ENCODE data around the gene P4HA3. TPM values are rescaled to one million over a fixed set of nuclear protein-coding genes. Genes with fewer than 3 reads are reported as not detected.

Gene P4HA3
- total RNA-seq, 2 donors from 2014 or later, result 4.4 to 5.7 TPM

DNA sequence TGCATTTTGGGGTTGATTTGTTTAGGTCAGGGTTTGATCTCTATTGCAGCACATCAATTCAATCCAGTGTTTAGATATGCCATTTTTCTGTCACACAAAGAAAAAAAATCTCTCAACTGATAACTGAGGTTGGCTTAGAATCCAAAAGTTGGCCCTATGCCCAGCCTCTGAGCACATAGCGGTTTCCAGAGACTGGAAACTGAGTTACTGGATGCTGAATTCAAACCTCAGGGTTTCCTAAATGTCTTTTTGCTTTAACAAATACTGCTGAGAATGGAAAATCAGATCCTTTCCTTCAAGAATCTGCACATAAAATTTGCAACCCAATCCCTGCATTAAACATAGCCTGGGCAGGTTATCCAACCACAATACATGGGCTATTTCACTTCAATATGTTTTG is 4.0 kb downstream of the P4HA3 start:
- Histone ChIP-seq H3K27me3 (replicated peaks; ENCODE audit: insufficient read depth) (no peaks in the 10 kb centered on the region), H3K4me3 (no peak overlapping the region), H3K4me1 (ENCODE audit: control insufficient read depth in 1 of 2, low read depth in 2 of 2) (peaks cover 0 to 12% of the 10 kb centered on the region in 2 donors), H3K27ac (no peak overlapping the region), H3K36me3 (no peaks in the 10 kb centered on the region), H3K9me3 (no peaks in the 10 kb centered on the region)
- ATAC-seq (ENCODE audit: insufficient number of reproducible peaks, low FRiP score, low read depth) (no peak), DNase-seq (ENCODE audit: low spot score) (no peak)
- TF ChIP-seq, protein P1, sequence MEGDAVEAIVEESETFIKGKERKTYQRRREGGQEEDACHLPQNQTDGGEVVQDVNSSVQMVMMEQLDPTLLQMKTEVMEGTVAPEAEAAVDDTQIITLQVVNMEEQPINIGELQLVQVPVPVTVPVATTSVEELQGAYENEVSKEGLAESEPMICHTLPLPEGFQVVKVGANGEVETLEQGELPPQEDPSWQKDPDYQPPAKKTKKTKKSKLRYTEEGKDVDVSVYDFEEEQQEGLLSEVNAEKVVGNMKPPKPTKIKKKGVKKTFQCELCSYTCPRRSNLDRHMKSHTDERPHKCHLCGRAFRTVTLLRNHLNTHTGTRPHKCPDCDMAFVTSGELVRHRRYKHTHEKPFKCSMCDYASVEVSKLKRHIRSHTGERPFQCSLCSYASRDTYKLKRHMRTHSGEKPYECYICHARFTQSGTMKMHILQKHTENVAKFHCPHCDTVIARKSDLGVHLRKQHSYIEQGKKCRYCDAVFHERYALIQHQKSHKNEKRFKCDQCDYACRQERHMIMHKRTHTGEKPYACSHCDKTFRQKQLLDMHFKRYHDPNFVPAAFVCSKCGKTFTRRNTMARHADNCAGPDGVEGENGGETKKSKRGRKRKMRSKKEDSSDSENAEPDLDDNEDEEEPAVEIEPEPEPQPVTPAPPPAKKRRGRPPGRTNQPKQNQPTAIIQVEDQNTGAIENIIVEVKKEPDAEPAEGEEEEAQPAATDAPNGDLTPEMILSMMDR (IDR thresholded peaks at IDR 0.05), result no peak

DNA sequence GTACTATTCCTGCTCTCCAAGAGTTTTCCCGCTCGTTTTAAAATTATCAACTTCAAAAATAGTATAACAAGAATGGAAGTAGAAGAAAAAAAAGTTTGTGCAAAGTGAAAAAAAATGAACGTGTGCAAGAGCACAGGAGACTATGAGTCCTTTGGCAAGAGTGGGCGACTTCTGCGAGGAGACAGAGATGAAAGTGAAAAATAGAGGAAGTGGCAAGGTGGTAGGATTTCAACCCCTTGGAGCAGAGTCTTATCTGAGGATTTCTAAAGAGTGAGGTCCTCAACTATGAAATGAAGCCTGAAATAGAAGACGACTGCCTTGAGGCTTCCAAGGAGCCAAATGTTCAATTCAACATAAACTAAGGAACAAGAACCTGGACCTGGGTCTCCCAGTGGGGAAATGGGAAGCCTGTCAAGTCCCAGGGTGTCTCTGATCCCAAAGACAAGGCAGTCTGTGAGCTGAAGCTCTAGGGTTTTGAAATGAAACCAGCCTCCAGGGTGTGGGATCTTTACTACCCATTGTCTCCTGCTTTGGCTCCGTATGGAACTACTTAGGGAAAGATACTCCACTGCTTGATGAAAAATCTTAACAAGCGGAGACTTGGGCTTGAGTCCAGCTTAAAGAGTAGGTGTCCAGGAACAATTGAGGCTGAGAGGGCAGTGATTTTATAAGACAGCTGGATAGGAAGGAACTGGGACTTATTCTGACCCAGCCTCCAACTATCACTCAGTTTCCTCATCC is 4.8 kb downstream of the P4HA3 start:
- Histone ChIP-seq H3K4me3 (no peak overlapping the region), H3K4me1 (ENCODE audit: control insufficient read depth in 1 of 2, low read depth in 2 of 2) (peaks cover 0 to 12% of the 10 kb centered on the region in 2 donors), H3K27ac (no peak overlapping the region), H3K36me3 (no peaks in the 10 kb centered on the region), H3K27me3 (replicated peaks; ENCODE audit: insufficient read depth) (no peaks in the 10 kb centered on the region), H3K9me3 (no peaks in the 10 kb centered on the region)
- no peak for ATAC-seq (ENCODE audit: insufficient number of reproducible peaks, low FRiP score, low read depth)
- no peak for DNase-seq (ENCODE audit: low spot score)
- TF ChIP-seq, protein P1 (IDR thresholded peaks at IDR 0.05), result no peak

DNA sequence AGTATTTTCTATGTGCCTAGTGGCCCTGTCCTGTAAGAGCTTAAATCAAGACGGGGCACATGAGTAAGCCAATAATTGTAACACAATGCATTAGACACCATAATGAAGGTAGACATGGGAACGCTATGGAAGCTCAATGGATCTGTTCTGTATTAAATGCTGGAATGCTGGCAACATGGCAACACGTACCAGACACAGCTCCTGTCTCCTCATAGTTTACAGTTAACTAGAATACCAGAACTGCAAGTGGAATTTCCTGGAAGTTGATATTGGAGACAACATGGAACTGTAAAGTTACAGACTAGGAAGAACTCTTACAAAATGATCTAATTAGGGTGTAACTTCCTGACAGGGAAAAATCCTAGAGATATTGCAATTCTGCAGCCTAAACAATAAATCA is 12.4 kb downstream of the P4HA3 start:
- Histone ChIP-seq H3K27ac (no peak overlapping the region), H3K9me3 (no peaks in the 10 kb centered on the region), H3K36me3 (no peaks in the 10 kb centered on the region), H3K4me3 (no peak overlapping the region), H3K4me1 (ENCODE audit: control insufficient read depth in 1 of 2, low read depth in 2 of 2) (no peaks in the 10 kb centered on the region), H3K27me3 (replicated peaks; ENCODE audit: insufficient read depth) (no peaks in the 10 kb centered on the region)
- ATAC-seq (ENCODE audit: insufficient number of reproducible peaks, low FRiP score, low read depth) (no peak), DNase-seq (ENCODE audit: low spot score) (no peak)
- TF ChIP-seq, protein P1 (IDR thresholded peaks at IDR 0.05), result no peak

DNA sequence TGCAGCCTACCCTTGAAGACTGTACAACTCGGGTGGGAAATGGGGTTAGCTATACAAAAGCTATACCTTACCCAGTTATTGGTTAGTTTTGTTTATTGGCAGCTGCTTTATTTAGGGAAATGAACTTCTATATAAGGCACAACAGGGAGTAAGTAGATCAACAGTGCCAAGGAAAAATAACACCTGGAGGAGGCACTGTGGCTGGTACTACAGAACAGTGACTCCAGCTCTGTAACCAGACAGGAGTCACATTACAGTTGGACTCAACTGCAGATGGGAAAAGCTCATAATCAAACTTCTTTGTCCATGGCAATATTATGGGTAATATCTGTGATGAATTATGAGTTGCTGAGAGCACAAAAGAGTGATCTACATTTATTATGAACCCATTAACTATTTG is 14.0 kb downstream of the P4HA3 start:
- H3K9me3 ChIP-seq, result no peaks in the 10 kb centered on the region
- DNase-seq (ENCODE audit: low spot score), result no peak
- no peaks in the 10 kb centered on the region for H3K27me3 ChIP-seq (replicated peaks; ENCODE audit: insufficient read depth)
- no peak overlapping the region for H3K27ac ChIP-seq
- no peak overlapping the region for H3K4me3 ChIP-seq
- no peaks in the 10 kb centered on the region for H3K36me3 ChIP-seq
- H3K4me1 ChIP-seq (ENCODE audit: control insufficient read depth in 1 of 2, low read depth in 2 of 2), result no peaks in the 10 kb centered on the region
- ATAC-seq (ENCODE audit: insufficient number of reproducible peaks, low FRiP score, low read depth), result no peak
- TF ChIP-seq, protein P1 (IDR thresholded peaks at IDR 0.05), result no peak

DNA sequence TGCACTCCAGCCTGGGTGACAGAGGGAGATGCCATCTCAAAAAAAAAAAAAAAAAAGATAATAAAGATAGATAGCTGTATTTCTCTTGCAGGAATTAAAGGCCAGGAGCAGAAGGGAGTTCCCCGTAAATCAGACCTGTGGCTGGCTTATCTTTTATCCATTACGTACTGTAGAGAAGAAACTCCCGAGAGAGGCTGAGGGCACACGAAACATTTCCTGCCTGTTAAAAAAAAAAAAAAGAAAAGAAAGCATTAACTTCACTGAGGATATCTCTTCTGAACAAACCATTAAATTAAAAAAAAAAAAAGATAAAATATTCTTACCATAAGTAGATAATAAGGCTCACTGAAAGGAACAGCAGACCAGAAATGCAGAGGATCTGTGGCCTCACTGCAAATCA is 22.5 kb downstream of the P4HA3 start:
- Histone ChIP-seq H3K27ac (no peak overlapping the region), H3K4me3 (no peak overlapping the region), H3K4me1 (ENCODE audit: control insufficient read depth in 1 of 2, low read depth in 2 of 2) (peaks cover 4 to 10% of the 10 kb centered on the region in 2 donors), H3K36me3 (no peaks in the 10 kb centered on the region), H3K27me3 (replicated peaks; ENCODE audit: insufficient read depth) (no peaks in the 10 kb centered on the region), H3K9me3 (no peaks in the 10 kb centered on the region)
- ATAC-seq (ENCODE audit: insufficient number of reproducible peaks, low FRiP score, low read depth) (no peak), DNase-seq (ENCODE audit: low spot score) (no peak)
- TF ChIP-seq, protein P1 (IDR thresholded peaks at IDR 0.05), result no peak
